ENCODE results near the gene TRIM31. TPM values are rescaled to one million over a fixed set of nuclear protein-coding genes. Genes with fewer than 3 reads are reported as not detected.

TRIM31 gene
- total and polyA plus RNA-seq, 7 donors, result 0.36 to 133 (median 92.2) TPM; not detected in 2

DNA sequence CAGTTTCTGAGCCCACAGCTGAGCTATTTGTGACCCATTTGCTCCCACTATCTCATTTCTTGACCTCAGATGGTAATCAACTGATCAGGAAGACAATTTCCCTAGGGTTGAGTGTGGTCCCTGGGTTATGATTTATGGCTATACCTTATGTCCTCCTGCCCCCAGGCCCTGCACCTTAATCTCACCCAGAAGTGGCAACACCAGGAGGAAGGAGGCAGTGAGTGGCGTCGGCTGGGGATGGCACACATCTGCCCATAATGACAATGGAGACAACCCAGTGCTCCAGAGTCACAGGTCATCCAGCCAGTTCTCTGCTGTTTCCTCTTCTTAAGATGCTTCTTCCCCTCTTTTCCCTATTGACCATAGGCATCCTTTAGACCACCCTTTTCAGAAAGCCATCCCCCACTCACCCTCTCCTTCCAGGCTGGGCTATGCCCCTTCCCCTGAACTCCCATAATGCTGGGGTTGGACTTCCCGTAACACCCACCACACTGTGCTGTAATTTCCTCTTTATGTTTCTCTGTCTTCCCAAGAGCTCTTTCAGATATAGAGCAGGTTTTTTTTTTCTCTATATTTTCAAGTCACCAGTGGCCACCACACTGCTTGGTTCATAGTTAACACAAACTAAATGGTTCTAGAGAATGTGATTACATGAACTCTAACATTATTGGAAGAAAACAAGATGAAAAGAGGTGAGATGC is 40.2 kb upstream of the TRIM31 start:
- no peak for DNase-seq
- Histone ChIP-seq H3K9me3 (no peaks in the 10 kb centered on the region), H3K27ac (no peak overlapping the region), H3K27me3 (peaks cover 0 to 18% (median 5%) of the 10 kb centered on the region in 3 donors), H3K4me1 (no peaks in the 10 kb centered on the region), H3K36me3 (no peaks in the 10 kb centered on the region), H3K4me3 (no peak overlapping the region)
- TF ChIP-seq CTCF (IDR thresholded peaks at IDR 0.05) (no peak), POLR2A (IDR thresholded peaks at IDR 0.05) (no peak), POLR2AphosphoS5 (IDR thresholded peaks at IDR 0.05) (no peak), EP300 (IDR thresholded peaks at IDR 0.05) (no peak)
- WGBS, 2 donors, result 78 to 84% methylated on average over 3 of the region's 3 CpGs
- intact Hi-C loops (cut with DNase I), result no loop called here

GRCh38 chr6:30152016-30152673 is 39.3 kb upstream of the TRIM31 start:
- TF ChIP-seq POLR2AphosphoS5 (IDR thresholded peaks at IDR 0.05), result no peak
- TF ChIP-seq EP300 (IDR thresholded peaks at IDR 0.05), result no peak
- TF ChIP-seq CTCF (IDR thresholded peaks at IDR 0.05), result no peak
- TF ChIP-seq POLR2A (IDR thresholded peaks at IDR 0.05), result no peak
- Histone ChIP-seq H3K4me3 (no peak overlapping the region), H3K36me3 (no peaks in the 10 kb centered on the region), H3K4me1 (no peaks in the 10 kb centered on the region), H3K27me3 (peaks cover 0 to 20% (median 11%) of the 10 kb centered on the region in 3 donors), H3K27ac (no peak overlapping the region), H3K9me3 (no peaks in the 10 kb centered on the region)
- intact Hi-C loops (cut with DNase I), result no loop called here
- no peak for DNase-seq
- WGBS, 2 donors, result 34 to 61% methylated on average over 4 of the region's 4 CpGs

- Histone ChIP-seq H3K4me3 (no peak overlapping the region), H3K27ac (no peak overlapping the region), H3K27me3 (peaks cover 0 to 25% (median 7%) of the 10 kb centered on the region in 3 donors), H3K9me3 (no peaks in the 10 kb centered on the region), H3K4me1 (no peaks in the 10 kb centered on the region), H3K36me3 (no peaks in the 10 kb centered on the region)
- TF ChIP-seq CTCF (IDR thresholded peaks at IDR 0.05) (no peak), EP300 (IDR thresholded peaks at IDR 0.05) (no peak), POLR2AphosphoS5 (IDR thresholded peaks at IDR 0.05) (no peak), POLR2A (IDR thresholded peaks at IDR 0.05) (no peak)
- 49 to 61% methylated on average over 3 of the region's 3 CpGs for WGBS, 2 donors
- no peak for DNase-seq
- intact Hi-C loops (cut with DNase I), result no loop called here
Measured at GRCh38 chr6:30151580-30151979, 38.7 kb upstream of the TRIM31 start.

- H3K4me3 ChIP-seq, result no peak overlapping the region
- DNase-seq, result no peak
- peaks cover 0 to 19% (median 7%) of the 10 kb centered on the region in 3 donors for H3K27me3 ChIP-seq
- no peak for TF ChIP-seq CTCF (IDR thresholded peaks at IDR 0.05)
- no peak for TF ChIP-seq EP300 (IDR thresholded peaks at IDR 0.05)
- TF ChIP-seq POLR2A (IDR thresholded peaks at IDR 0.05), result no peak
- no peak for TF ChIP-seq POLR2AphosphoS5 (IDR thresholded peaks at IDR 0.05)
- WGBS, 2 donors, result 90% methylated on average over 10 of the region's 10 CpGs
- intact Hi-C loops (cut with DNase I), result no loop called here
- H3K27ac ChIP-seq, result no peak overlapping the region
- H3K9me3 ChIP-seq, result no peaks in the 10 kb centered on the region
- H3K36me3 ChIP-seq, result no peaks in the 10 kb centered on the region
- no peaks in the 10 kb centered on the region for H3K4me1 ChIP-seq
Measured at GRCh38 chr6:30150671-30151395, 37.9 kb upstream of the TRIM31 start.

Data from sigmoid colon (tissue), 7 donors.